ENCODE results near the gene UTP25. TPM values are rescaled to one million over a fixed set of nuclear protein-coding genes. Genes with fewer than 3 reads are reported as not detected.
"Not testable (repeated sequence)": the region's sequence is repeated elsewhere in the genome, so short reads cannot be mapped to it uniquely, and the experiment has no call there.

UTP25 gene
- total RNA-seq, 2 experiments from 2014 or later = 8.4 to 9.5 TPM

DNA sequence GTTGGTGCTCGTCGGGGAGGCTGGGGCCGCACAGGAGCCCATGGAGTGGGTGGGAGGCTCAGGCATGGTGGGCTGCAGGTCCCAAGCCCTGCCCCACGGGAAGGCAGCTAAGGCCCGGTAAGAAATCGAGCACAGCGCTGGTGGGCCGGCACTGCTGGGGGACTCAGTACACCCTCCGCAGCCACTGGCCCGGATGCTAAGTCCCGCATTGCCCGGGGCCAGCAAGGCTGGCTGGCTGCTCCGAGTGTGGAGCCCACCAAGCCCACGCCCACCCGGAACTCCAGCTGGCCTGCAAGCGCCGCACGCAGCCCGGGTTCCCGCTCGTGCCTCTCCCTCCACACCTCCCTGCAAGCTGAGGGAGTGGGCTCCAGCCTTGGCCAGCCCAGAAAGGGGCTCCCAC is 71.1 kb downstream of the UTP25 start:
- H3K4me3 Mint-ChIP-seq; H3K36me3 Mint-ChIP-seq (ENCODE audit: low read depth); H3K9me3 Mint-ChIP-seq; H3K4me1 Mint-ChIP-seq; DNase-seq; POLR2A ChIA-PET; H3K27me3 Mint-ChIP-seq; H3K27ac Mint-ChIP-seq: not testable (repeated sequence)
- CTCF ChIA-PET = interaction anchor here (1.4 kb wide), 1 partner anchor 42 kb away, joined by 4 read pairs; no protein-coding TSS in a partner anchor

DNA sequence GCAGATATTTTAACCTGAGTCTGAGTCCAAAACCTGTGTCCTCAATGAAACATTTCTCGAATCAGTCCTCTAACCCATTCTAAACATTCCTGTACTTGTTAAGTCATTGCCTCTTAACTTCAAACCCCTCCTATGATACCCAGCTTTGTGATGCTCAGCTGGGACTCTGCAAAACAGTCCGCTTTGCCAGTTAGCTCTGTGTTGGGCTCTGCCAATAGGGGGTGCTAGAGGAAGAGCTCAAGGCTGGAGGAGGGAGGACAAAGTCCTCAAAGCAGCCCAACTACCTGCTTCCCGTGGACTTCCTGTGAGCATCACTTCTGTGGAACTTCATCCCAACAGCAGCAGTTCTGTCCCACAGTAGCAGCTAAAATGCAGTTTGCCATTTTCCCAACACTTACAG is 72.2 kb downstream of the UTP25 start:
- H3K27me3 Mint-ChIP-seq = peaks cover under 1% of the 10 kb centered on the region
- no peak overlapping the region for H3K4me3 Mint-ChIP-seq
- H3K36me3 Mint-ChIP-seq (ENCODE audit: low read depth) = no peaks in the 10 kb centered on the region
- H3K27ac Mint-ChIP-seq = no peak overlapping the region
- ChIA-PET POLR2A (interaction anchor here (0.6 kb wide), 1 partner anchor 209 kb away, joined by 4 read pairs; no protein-coding TSS in a partner anchor), CTCF (interaction anchor here (1.4 kb wide), 1 partner anchor 43 kb away, joined by 4 read pairs; no protein-coding TSS in a partner anchor)
- H3K4me1 Mint-ChIP-seq = peaks cover 8% of the 10 kb centered on the region
- no peaks in the 10 kb centered on the region for H3K9me3 Mint-ChIP-seq
- DNase-seq = no peak

DNA sequence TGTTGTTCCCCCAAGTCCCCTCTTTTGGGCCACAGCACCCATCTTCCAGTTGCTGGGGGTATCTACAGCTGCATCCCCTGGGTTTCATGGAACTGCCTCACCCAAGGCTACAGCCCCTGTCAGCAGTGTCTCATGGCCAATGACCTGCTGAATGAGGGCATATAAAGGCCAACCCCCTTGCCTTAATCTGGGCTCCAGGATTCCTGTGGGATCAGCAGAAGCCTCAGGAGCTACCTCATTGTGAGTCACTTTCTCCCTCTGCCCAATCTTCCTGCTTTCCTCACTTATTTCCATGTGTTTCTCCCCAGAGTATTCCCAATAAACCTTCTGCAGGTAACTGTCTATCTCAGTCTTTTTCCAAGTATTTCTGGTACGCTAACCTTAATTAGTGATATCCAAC is 73.0 kb downstream of the UTP25 start:
- Mint-ChIP-seq H3K4me3 (no peak overlapping the region), H3K27me3 (peaks cover 1% of the 10 kb centered on the region), H3K4me1 (peaks cover 5% of the 10 kb centered on the region), H3K36me3 (ENCODE audit: low read depth) (no peaks in the 10 kb centered on the region), H3K27ac (no peak overlapping the region), H3K9me3 (no peaks in the 10 kb centered on the region)
- no peak for DNase-seq
- CTCF ChIA-PET = interaction anchor here (0.6 kb wide), 1 partner anchor 1160 kb away, joined by 3 read pairs; no protein-coding TSS in a partner anchor
- POLR2A ChIA-PET = no interaction called here

DNA sequence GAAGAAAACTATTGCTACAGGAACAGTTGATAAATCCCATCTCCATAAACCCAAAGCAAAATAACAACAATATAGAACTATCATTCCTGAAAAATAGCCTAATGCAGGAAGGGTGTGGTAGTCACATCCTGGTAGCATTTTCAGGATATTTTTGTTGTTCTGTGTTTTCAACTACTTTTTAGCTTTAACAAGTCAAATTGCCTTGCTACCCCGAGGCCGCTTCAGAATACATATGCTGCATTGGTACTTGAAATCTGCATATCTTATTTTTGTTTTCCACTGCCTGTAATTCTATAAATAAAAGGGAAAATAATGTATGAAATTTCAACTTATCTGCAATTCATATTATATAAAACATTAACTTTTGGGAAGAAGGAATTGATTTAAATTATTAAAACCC is 73.4 kb downstream of the UTP25 start:
- Mint-ChIP-seq H3K36me3 (ENCODE audit: low read depth) (no peaks in the 10 kb centered on the region), H3K27me3 (peaks cover 1% of the 10 kb centered on the region), H3K4me1 (no peaks in the 10 kb centered on the region), H3K27ac (no peak overlapping the region), H3K4me3 (no peak overlapping the region), H3K9me3 (no peaks in the 10 kb centered on the region)
- DNase-seq = no peak
- ChIA-PET CTCF (interaction anchor here (0.6 kb wide), 1 partner anchor 1159 kb away, joined by 3 read pairs; no protein-coding TSS in a partner anchor), POLR2A (no interaction called here)

DNA sequence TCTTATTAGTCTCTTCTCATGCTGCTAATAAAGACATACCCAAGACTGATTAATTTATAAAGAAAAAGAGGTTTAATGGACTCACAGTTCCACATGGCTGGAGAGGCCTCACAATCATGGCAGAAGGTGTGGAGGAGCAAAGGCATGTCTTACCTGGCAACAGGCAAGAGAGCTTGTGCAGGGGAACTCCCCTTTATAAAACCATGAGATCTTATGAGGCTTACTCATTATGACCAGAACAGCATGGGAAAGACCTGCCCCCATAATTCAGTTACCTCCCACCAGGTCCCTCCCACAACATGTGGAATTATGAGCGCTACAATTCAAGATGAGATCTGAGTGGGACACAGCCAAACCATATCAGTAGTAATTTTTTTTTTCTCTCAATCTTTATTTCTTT is 77.0 kb downstream of the UTP25 start:
- CTCF ChIA-PET = interaction anchor here (0.6 kb wide), 1 partner anchor 8 kb away, joined by 3 read pairs; no protein-coding TSS in a partner anchor
- POLR2A ChIA-PET; H3K27me3 Mint-ChIP-seq; H3K27ac Mint-ChIP-seq; H3K4me3 Mint-ChIP-seq; H3K4me1 Mint-ChIP-seq; H3K9me3 Mint-ChIP-seq; DNase-seq; H3K36me3 Mint-ChIP-seq (ENCODE audit: low read depth): not testable (repeated sequence)

Other genes starting within 250 kb of the UTP25 start
- gene CAMK1G, start 244.3 kb upstream of the UTP25 start, total RNA-seq = not detected
- 1 to 10 TPM; 1.3 to 1.9 TPM for gene LAMB3, start 175.5 kb upstream of the UTP25 start, total RNA-seq
- under 1 TPM; 0.56 to 0.64 TPM for gene G0S2, start 152.6 kb upstream of the UTP25 start, total RNA-seq
- gene HSD11B1, start 123.1 kb upstream of the UTP25 start, total RNA-seq = 1 to 10 TPM; 1.5 TPM
- 100 to 1,000 TPM; 426 to 434 TPM for gene TRAF3IP3, start 71.9 kb upstream of the UTP25 start, total RNA-seq
- gene C1orf74, start 43.4 kb upstream of the UTP25 start, total RNA-seq = 1 to 10 TPM; 1.9 to 2.0 TPM
- gene IRF6, start 21.8 kb upstream of the UTP25 start, total RNA-seq = not detected
- gene SYT14, start 110.2 kb downstream of the UTP25 start, total RNA-seq = not detected

Measured in activated CD4-positive, alpha-beta T cell treated with anti-CD3 and anti-CD28 coated beads, Interleukin-2, amount 10 ng/mL, durations not matched to agents 7 days and 5 days (primary cell).